ENCODE data around the gene HGS. TPM values are rescaled to one million over a fixed set of nuclear protein-coding genes. Genes with fewer than 3 reads are reported as not detected.

The HGS gene
- total RNA-seq, 1 experiment from 2014 or later: 187 TPM

DNA sequence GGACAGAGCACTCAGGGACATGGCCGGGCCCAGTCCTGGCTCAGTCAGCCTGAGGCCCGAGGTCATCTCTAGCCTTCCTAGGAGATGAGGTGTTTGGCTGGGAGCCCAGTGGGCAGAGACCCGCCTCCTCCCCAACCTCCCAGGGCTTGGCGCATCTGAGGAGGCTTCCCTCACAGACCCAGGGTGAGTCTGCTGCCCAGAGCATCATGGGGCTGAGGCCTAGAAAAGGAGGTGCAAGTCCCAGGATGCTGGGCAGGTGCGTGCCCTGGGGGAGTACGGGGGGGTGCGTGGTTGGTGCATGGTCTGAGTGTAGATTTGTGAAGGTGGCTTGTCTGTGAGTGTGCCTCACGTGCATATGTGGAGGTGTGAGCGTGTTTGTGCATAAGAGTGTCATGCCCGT is 32.1 kb upstream of the HGS start:
- POLR2A ChIA-PET (ENCODE audit: low non-redundant PET): no interaction called here
- Histone ChIP-seq H3K9me3 (ENCODE audit: low read depth, low read length, poor library complexity, severe bottlenecking) (no peaks in the 10 kb centered on the region), H3K36me3 (ENCODE audit: insufficient read depth, low read length, poor library complexity, severe bottlenecking) (no peaks in the 10 kb centered on the region), H3K4me1 (ENCODE audit: insufficient read depth, low read length, poor library complexity, severe bottlenecking) (no peaks in the 10 kb centered on the region), H3K4me3 (ENCODE audit: low read depth, low read length, poor library complexity, severe bottlenecking) (no peak overlapping the region), H3K27me3 (replicated peaks; ENCODE audit: insufficient read depth, low read depth, low read length, poor library complexity) (peaks cover 6% of the 10 kb centered on the region), H3K27ac (ENCODE audit: low read depth, low read length, poor library complexity, severe bottlenecking) (no peak overlapping the region)
- CTCF ChIA-PET: no interaction called here
- BruUV-seq (replicated peaks): no TSS peak
- TF ChIP-seq EZH2 (IDR thresholded peaks at IDR 0.05; ENCODE audit: borderline replicate concordance, low read depth, low read length, poor library complexity, severe bottlenecking): no peak
- TF ChIP-seq, protein P1, sequence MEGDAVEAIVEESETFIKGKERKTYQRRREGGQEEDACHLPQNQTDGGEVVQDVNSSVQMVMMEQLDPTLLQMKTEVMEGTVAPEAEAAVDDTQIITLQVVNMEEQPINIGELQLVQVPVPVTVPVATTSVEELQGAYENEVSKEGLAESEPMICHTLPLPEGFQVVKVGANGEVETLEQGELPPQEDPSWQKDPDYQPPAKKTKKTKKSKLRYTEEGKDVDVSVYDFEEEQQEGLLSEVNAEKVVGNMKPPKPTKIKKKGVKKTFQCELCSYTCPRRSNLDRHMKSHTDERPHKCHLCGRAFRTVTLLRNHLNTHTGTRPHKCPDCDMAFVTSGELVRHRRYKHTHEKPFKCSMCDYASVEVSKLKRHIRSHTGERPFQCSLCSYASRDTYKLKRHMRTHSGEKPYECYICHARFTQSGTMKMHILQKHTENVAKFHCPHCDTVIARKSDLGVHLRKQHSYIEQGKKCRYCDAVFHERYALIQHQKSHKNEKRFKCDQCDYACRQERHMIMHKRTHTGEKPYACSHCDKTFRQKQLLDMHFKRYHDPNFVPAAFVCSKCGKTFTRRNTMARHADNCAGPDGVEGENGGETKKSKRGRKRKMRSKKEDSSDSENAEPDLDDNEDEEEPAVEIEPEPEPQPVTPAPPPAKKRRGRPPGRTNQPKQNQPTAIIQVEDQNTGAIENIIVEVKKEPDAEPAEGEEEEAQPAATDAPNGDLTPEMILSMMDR (conservative IDR thresholded peaks at IDR 0.05; ENCODE audit: low read depth, low read length): no peak
- no peak for DNase-seq (ENCODE audit: low spot score)
- intact Hi-C loops (cut with micrococcal nuclease; ENCODE audit: unreplicated experiment): no loop called here

DNA sequence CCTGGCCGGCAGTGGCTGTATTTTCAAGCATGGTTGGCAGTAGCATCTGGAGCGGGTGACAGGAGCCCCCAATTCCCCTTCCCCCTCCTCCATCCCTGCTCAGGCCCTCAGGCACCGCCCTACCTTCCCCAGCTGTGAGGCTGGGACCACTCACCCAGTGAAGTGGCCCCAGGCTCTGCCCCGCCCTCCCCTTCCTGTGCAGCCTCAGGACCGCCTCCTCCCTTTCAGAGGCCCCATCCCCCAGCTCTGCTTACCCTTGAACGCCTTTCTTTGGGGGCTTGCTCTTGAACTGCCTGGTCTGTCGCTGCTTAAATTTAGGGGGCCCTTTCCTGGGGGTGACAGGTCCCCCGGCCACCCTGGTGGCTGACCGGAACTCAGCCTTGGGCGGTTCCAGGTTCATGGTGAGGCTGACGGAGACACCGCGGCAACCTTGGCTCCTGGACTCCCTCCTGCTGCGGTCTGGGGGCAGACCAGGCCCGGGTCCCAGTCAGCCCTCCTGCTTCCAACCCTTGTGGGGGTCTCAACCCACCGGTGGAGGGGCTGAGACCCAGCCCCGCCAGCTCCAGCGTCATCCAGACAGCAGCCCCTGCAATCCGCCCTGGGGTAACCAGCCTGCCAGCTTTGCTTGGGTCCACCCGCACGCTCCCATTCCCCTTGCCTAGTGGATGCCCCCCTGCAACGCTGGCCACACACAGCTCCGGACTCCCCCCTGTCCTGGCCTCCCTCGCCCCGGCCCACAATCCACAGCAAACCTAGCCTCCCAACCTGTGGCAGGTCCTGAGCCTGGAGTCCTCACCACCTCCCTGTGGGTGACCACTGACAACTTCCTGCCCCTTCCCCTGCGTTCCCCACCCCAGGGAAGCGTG is 30.7 kb upstream of the HGS start:
- H3K27me3 ChIP-seq (replicated peaks; ENCODE audit: insufficient read depth, low read depth, low read length, poor library complexity): no peaks in the 10 kb centered on the region
- no TSS peak for BruUV-seq (replicated peaks)
- no peak overlapping the region for H3K4me3 ChIP-seq (ENCODE audit: low read depth, low read length, poor library complexity, severe bottlenecking)
- H3K36me3 ChIP-seq (ENCODE audit: insufficient read depth, low read length, poor library complexity, severe bottlenecking): no peaks in the 10 kb centered on the region
- no peak for DNase-seq (ENCODE audit: low spot score)
- ChIA-PET CTCF (interaction anchor here (0.7 kb wide), 1 partner anchor 87 kb away, joined by 3 read pairs; no protein-coding TSS in a partner anchor), POLR2A (ENCODE audit: low non-redundant PET) (no interaction called here)
- H3K27ac ChIP-seq (ENCODE audit: low read depth, low read length, poor library complexity, severe bottlenecking): no peak overlapping the region
- no peaks in the 10 kb centered on the region for H3K9me3 ChIP-seq (ENCODE audit: low read depth, low read length, poor library complexity, severe bottlenecking)
- no peaks in the 10 kb centered on the region for H3K4me1 ChIP-seq (ENCODE audit: insufficient read depth, low read length, poor library complexity, severe bottlenecking)
- no peak for TF ChIP-seq EZH2 (IDR thresholded peaks at IDR 0.05; ENCODE audit: borderline replicate concordance, low read depth, low read length, poor library complexity, severe bottlenecking)
- TF ChIP-seq, protein P1 (conservative IDR thresholded peaks at IDR 0.05; ENCODE audit: low read depth, low read length): no peak
- intact Hi-C loops (cut with micrococcal nuclease; ENCODE audit: unreplicated experiment): no loop called here

DNA sequence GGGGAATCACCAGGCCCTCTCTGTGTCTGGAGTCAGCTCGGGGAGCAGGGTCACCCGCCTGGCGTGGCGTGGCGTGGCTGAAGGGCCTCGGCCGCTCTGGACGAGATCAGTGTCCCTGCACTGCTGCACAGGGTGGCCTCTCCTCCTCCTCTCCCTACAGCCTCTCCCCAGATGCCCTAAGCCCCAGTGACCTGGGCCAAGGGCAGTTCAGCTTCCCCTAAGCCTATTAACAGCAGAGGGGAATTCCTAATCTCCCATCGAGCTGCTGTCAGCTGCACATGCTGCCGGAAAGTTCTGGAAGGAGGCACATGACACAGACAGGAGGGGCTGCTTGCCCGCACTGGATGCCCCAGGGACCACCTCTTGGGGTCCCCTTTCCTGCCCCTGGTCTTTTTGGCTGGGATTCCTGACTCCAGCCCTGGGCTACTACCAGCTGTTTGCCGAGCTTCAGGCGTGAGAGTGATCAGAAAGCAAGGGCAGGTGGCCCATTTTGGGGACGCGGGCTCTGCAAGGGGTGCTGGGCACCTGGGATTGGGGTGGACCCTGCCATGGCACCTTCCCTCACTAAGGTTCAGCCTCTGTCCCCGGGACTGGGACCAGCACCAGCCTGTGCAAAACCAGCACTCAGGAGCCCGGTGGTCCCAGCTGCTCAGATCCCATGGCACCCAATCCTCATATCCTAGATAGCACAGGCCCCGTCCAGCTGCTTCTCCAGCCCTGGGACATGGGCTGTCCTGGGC is 28.3 kb upstream of the HGS start:
- Histone ChIP-seq H3K4me1 (ENCODE audit: insufficient read depth, low read length, poor library complexity, severe bottlenecking) (no peaks in the 10 kb centered on the region), H3K9me3 (ENCODE audit: low read depth, low read length, poor library complexity, severe bottlenecking) (no peaks in the 10 kb centered on the region), H3K4me3 (ENCODE audit: low read depth, low read length, poor library complexity, severe bottlenecking) (no peak overlapping the region), H3K36me3 (ENCODE audit: insufficient read depth, low read length, poor library complexity, severe bottlenecking) (no peaks in the 10 kb centered on the region), H3K27ac (ENCODE audit: low read depth, low read length, poor library complexity, severe bottlenecking) (no peak overlapping the region), H3K27me3 (replicated peaks; ENCODE audit: insufficient read depth, low read depth, low read length, poor library complexity) (no peaks in the 10 kb centered on the region)
- POLR2A ChIA-PET (ENCODE audit: low non-redundant PET): no interaction called here
- DNase-seq (ENCODE audit: low spot score): no peak
- no TSS peak for BruUV-seq (replicated peaks)
- CTCF ChIA-PET: interaction anchor here (1.2 kb wide), 1 partner anchor 12 kb away, joined by 3 read pairs; no protein-coding TSS in a partner anchor
- no peak for TF ChIP-seq EZH2 (IDR thresholded peaks at IDR 0.05; ENCODE audit: borderline replicate concordance, low read depth, low read length, poor library complexity, severe bottlenecking)
- TF ChIP-seq, protein P1 (conservative IDR thresholded peaks at IDR 0.05; ENCODE audit: low read depth, low read length): no peak
- intact Hi-C loops (cut with micrococcal nuclease; ENCODE audit: unreplicated experiment): no loop called here

Measured in A673 (cell line).